ENCODE measurements around the gene SLC25A43.
A peak's percentile ranks its signal among the peaks of the same experiment; 100 is the strongest.
"Not testable (repeated sequence)": the region's sequence is repeated elsewhere in the genome, so short reads cannot be mapped to it uniquely, and the experiment has no call there.

Gene SLC25A43

DNA sequence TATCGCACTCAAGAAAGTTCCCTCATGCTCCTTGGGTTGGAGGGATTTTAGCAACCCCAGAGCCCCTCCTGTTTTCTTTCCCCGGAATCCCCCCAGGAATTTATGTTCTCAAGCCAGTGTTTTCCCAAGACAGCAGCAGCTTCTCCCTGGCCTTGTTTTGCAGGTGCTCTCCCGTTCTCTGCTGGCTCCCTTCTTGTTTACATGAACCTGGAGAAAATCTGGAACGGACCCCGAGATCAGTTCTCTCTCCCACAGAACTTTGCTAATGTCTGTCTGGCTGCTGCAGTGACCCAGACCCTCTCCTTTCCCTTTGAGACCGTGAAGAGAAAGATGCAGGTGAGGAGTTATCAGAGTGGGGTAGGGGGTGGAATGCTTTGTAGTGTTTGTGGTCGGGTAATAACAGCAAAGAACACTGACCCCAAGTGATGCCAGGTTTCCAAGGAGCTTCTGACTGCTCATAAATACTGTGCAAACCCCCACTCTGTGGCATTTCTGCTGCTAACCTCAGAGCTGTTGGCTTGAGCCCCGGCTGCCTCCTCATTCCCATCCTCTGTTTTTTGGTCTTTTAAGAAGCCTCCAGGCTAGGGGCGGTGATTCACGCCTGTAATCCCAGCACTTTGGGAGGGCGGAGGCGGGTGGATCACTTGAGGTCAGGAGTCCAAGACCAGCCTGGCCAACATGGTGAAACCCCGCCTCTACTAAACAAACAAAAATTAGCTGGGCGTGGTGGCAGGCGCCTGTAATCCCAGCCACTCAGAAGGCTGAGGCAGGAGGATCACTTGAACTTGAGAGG is 11.1 kb downstream of the SLC25A43 start:
- no peak for DNase-seq

DNA sequence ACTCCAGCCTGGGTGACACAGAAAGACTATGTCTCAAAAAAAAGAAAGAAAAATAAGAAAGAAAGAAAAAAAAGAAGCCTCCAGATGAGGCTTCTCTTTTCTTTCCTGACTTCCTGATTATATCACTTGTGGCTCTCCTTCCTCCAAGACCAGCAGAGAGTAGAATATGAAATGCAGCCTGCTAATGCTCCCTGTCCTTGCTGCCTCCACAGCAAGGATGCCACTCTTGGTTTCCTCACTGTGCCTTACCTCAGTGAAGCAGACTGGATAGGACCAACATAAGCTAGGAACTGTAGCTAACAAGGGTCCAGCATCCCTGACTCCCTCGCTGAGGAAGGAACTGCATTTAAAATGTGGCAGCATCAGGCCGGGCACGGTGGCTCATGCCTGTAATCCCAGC is 11.7 kb downstream of the SLC25A43 start:
- DNase-seq: no peak

DNA sequence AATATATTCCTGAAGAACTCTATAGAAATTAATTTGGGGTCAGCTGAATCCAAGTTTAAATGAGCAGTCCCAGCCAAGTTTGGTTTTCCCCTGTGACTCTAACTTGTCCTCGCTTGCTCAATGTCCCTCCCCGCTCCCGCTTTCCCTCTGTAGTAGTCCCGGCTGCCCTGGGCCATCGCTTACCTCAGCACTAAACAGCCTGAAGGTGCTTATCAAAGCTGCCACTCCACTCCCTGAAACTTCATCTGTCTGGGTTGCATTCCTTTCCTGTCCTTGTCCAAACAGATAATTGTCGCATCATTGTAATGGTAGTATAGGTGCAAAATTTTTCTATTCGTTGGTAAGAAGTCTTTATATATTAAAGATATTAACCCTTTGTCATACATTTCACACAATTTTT is 12.8 kb downstream of the SLC25A43 start:
- DNase-seq: no peak

DNA sequence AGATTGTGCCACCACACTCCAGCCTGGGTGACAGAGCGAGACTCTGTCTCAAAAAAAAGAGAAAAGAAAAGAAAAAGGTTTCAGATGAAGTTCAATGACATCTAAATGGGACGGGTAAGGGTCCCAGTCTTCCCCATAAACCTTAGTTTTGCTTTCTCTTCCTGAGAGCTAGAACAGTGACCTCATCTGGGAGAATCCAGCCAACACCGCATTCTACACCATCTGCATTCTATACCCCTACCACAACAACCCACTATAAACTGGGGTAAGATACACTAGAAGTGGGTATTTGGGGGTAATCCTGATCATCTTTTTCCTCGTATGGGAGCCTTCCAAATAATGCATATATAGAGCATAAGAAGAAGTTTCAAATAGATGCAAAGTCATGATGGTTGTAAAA is 18.2 kb downstream of the SLC25A43 start:
- no peak for DNase-seq

DNA sequence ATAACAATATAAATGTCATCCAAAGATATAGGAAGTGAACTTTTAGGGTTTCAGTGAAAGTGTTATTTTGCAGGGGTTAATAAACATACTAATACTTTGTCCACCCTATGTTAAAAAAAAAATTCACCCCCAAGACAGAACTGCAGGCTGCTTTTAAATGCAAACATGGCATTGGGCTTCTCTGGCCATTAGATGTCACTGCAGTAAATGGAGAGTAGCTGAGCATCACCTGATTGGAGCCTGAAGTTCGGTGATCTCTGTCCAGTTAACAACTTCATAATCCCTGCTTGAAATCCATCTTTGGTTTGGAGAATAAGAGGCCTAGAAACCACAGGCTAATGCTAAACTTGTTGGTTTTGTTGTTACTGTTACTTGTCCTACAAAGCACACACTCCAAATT is 18.7 kb downstream of the SLC25A43 start:
- no peak for DNase-seq

DNA sequence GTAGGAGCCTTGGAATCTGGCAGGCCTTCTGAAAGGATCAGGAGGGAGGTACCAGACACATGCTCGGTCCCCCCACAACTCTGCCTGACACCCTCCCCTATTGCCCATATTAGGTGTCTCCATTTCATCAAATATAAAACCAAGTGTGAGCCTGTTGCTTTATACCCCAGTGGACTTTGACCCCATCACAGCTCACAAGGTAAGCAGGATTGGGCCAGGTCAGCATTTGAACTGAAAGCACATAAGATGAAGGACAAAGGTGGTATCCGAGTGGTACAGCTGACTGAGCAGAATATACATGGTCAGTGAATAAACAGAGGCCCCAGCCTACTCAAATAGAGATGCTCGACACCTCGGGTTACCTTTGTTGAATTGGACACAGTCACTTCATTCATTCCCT is 20.0 kb downstream of the SLC25A43 start:
- no peak for DNase-seq

DNA sequence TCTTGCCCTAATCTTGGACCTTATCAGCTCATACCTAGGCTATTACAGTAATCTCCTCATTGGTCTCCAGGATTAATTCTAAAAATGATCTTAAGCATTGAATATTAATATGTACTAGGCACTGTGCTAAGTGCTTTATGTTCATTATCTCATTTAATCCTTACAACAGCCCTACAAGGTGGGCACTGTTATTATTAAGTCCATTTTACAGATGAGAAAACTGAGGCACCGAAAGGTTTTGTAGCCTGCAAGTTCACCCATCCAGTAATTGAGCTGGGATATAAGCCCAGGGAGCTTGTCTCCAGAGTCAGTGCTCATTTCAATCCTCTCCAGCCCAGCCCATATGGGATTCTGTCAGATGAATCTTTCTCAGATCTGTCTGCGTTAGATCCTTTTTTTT is 20.8 kb downstream of the SLC25A43 start:
- no peak for DNase-seq

DNA sequence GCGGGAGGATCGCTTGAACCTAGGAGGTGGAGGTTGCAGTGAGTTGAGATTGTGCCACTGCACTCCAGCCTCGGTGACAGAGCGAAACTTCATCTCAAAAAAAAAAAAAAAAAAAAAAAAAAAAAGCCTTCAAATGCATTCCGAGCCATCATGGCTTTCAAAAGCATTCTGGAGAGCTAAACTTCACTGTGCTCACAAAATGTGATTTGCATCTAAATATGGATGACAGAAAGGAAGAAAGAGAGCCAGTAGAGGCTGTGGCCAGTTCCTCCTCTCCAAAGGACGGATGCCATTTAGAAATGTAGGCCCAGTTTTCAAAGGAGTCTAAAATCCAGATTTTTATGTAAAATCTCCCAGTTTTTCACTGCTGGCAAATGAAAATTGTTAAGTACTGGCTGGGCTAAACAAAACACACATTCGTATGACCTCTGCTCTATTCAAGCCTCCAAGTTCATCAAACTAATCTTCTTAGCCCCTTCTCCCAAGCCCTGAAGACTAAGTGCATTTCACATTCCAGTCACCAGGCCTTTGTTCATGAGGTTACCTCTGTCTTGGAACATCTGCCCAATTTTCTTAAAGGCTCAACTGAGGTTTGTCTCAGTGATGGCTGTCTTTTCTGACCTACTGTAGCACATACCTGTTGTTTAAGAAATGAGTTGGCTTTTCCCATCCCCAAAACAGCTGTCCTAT is 22.0 kb downstream of the SLC25A43 start:
- DNase-seq: no peak

DNA sequence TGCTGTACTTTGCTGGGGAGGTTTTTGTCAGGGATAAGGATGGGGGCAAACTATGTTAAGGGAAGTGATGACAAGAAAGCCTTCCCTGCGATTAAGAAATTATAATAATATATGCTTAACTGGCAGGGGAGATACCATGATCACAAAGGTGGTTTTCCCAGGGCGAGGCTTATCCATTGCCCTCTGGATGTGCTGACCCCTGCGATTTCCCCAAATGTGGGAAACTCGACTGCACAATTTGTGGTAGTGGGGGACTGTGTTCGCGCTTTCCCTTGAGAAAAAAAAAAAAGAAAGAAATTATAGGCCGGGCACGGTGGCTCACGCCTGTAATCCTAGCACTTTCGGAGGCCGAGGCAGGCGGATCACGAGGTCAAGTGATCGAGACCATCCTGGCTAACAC is 24.5 kb downstream of the SLC25A43 start:
- DNase-seq: no peak

DNA sequence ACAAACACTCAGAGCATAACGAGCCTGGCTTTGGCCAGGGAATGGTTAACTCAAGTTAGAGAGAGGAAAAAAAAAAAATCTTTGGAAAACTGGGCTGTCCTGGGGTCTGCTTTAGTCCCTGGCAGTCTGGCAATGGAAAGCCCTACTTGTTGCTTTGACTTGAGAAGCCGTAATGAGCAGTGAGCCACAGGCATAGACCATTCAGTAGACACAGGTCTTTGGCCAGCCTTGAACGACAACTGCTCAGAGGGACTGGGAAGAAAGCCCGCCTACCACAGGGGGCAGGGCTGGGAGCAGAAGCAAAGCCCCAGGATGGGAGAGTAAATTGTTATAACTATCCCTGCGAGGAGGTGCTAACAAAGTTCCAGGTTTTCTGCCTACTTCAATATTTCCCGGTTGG is 25.9 kb downstream of the SLC25A43 start:
- DNase-seq: no peak

DNA sequence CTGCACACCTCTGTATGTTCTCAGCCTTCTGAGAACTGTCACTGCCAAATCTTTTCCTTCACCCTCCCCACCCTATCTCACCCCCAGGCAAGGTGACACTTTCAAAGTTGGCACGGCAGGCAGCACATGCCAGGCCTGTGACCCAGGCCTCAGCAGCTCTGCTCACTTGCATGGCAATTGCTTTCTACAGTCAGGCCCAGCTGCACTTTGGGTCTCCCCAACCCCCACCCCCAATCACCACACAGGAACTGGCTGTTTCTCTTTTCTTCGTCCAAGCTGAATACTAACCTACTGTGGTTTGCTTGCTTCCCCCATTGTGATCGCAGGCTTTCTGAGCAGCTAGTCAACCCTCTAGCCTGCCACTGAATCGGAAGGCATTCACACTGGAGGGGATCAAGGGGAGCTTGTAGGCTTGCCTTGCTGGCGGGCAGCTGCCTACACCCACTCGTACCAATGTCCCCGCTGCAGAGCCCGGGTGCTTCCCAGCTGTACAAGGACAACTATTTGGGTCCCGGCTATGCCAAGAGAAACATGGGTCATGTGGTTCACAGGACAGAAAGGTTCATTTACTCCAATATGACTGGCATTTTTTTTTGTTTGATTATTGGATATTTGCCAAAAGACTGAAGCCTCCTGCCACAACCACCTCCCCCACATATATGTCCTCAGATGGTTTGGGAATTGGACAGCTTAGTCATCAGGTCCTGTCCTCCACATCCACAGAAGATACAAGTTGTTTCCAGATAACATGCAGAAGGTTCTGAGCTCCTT is 28.1 kb downstream of the SLC25A43 start:
- no peak for DNase-seq

DNA sequence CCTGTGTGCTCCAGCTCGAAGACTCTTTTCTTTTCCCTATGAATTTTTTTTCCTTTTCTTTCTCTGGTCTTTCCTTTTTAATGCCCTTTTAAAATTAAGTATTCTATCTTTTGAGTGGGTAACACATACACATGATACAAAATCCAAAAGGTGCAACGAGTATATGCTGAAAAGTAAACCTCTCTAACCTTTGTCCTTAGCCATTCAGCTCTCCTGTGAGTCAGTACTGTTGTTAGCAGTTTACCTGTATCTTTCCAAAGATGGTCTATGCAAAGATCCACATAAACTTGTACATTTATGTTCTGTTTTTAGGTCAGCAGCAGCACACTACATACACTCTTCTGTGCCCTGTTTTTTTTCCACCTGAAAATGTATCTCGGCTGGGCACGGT is 28.7 kb downstream of the SLC25A43 start:
- no peak for DNase-seq

DNA sequence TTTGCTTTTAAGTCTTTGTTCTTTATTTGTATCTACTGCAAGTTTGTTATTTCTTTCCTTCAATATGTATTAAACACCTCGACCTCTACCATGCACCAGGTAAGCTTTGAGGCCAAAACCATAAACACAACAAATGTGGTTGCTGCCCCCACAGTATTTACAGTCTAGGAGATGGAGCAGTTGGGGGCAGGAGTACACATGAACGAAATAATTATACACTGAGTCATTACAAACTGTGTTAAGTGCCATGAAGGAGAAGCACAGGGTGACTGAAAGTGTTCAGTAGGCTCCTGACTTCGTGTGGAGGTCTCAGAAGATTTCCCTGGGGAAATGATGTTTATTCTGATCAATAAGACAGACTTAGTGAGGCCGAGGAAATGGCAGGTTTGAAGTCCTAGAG is 30.3 kb downstream of the SLC25A43 start:
- DNase-seq: no peak

DNA sequence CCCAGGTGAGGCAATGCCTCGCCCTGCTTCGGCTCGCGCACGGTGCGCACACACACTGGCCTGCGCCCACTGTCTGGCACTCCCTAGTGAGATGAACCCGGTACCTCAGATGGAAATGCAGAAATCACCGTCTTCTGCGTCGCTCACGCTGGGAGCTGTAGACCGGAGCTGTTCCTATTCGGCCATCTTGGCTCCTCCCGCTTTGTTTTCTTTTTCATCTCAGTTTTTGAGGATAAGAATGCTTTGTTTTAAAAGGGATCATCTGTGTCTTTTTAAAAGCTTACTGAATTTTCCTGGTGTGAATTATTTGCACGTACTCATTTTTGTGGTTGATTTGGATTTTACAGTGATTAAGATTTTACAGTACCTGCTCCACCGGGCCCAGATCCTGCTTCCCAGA is 42.2 kb downstream of the SLC25A43 start:
- not testable (repeated sequence) for DNase-seq

DNA sequence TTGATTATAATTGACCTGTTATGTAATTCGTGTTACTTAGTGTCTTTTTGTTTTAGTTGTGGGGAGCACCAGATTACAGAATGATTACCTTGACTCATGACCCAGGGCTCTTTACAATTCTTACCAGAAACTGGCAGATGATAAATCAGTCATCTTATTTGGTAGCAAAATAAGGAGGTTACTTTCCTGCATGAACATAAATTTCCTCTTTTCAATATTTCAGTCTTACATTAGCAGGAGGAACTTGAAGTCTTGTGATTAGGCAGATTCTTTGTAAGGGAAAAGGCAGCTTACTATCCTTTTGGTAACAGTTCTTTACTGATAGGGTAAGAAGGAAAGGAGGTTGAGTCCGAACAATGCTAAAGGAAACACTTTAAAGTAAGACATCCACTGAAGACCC is 43.1 kb downstream of the SLC25A43 start:
- DNase-seq: no peak

DNA sequence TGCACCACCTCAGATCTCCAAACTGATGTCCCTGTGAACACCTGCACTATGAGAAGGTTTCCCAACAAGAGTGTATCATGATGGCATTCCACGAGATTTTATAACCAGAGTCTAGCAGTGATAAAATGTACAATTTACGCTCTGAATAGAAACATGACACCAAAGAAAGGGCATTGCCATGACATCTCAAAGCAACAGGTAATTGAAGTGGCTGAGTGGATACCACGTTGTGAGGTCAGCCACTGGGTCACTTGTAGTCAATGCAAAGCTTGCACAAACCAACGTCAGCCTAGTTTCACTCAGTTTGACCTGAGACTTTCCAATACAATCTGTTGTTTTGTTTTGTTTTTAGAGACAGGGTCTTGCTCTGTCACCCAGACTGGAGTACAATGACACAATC is 54.1 kb downstream of the SLC25A43 start:
- DNase-seq: no peak

DNA sequence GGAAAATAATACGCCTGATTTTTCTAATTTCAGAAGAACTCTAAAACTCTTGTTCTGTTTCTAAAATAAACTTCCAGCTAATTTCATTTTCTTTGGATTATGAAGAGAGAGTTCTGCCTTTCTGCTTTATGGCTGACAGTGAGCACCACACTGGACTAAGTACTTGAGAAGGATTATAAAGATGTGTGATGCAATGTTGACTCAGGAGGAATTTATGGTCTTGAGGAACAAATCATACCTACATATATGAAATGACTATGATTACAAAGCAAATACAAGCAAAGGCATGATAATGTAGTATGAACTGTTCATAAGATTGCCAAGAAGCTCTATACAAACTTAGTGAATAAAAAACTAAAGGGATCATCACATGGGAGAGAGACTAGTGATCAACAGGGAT is 56.1 kb downstream of the SLC25A43 start:
- no peak for DNase-seq

DNA sequence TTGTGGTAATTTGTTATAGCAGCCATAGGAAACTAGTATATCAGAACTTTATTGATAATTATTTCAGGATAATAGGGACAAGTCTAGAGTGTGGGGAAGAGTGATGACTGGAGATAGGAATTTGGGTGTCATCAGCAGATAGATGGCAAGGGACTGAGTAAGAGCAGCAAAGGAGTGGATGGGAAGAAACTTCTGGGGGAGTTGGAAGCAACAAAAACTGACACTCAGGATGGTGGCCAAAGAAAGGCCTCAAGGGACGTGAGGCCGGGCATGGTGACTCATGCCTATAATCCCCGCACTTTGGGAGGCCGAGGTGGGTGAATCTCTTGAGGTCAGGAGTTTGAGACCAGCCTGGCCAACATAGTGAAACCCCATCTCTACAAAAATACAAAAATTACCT is 60.0 kb downstream of the SLC25A43 start:
- DNase-seq: no peak

DNA sequence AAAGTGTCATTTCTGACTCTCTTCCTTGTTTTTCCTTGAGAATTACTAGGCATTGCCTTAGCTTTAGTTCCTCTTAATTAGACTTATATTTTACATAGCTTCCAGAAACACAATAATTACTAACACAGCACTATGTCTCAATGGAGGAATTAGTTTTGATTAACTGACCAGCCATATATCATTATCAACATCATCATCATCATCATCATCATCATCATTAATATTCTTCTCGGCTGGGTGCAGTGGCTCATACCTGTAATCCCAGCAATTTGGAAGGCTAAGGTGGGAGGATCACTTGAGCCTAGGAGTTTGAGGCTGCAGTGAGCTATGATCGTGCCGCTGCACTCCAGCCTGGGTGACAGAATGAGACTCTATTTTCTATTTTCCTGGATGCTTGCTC is 66.4 kb downstream of the SLC25A43 start:
- no peak for DNase-seq

DNA sequence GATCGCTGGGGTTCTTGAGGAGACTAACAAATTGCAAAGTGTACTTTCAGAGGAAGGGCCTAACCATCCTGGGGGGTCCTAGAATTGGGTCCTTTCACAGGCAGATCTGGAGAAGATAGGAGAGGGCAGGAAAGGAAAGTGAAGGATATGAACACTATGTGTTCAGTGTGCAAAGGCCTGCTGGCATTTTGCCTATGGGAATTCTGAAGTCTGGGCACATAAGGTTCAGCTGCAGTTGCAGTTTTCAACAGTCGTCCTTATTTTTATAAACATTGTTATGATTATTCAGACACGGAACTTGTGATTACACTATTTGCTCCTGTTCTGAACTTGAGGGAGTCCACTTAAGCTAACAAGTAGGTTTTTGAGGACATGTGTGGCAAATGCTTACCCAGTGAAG is 67.8 kb downstream of the SLC25A43 start:
- DNase-seq: no peak

DNA sequence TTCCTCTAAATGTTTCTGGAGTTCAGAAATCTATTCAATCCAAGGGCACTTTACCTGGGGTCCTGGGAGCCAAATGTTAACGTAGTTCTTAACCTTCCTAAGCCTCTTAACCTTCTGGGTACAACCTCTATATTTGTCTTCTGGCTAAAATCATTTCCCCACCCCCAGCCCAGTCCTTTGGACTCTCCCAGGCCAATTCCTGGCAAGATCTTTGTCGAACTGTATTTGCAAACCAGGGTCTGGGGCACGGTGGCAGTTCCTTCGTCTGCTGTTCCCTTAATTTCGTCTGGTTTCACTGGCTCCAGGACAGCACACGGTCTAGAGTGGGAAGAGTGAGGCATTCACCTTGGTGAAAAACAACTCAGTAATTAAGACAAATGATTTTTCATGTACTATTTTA is 68.3 kb downstream of the SLC25A43 start:
- no peak for DNase-seq

DNA sequence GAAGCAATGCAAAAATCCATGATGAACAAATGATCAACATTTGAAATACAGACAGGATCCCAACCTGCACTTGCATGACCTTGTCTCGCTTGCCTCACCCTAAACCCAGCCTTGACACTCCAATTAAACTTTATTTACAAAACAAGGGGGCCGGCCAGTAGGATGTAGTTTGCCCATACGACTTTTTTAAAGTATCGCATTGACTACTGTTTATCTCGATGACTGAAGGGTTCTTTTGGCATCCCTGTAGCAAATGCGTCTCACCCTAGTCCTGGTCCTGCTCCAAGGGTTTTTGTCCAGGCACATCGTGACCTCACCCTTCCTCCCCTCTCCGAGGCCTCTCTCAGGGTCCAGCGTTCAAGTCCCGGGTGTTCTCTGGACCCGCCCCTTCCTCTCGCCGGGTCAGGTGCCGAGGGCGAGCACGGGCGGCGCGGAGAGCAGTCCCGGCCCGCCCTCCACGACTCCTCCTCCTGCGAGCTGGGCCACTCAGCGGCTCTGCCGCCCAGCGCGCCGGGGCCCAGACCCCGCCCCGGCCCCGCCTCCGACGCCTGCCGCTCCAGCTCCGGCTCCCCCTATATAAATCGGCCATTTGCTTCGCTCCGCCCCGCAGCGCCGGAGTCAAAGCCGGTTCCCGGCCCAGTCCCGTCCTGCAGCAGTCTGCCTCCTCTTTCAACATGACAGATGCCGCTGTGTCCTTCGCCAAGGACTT is 68.9 kb downstream of the SLC25A43 start, which contains the start of gene SLC25A5:
Gene SLC25A5, plus strand, starts transcription at position 603 of the 709 bp plus-strand sequence. Its CDS starts 72 bp downstream, at position 675.
- DNase-seq: peak; percentile 79
